OCI-LY7 (cell line): ENCODE data around the gene CD58. TPM values are rescaled to one million over a fixed set of nuclear protein-coding genes. Genes with fewer than 3 reads are reported as not detected.

ENCODE experiments used
- BruUV-seq: library from RNA; stranded (reverse); fragments of 400-500 nt; replicated peaks from 2 replicates; lab custom pipeline; 2021; lab: Mats Ljungman, UMichigan
- CTCF ChIA-PET: fragments of 300-600 bp; sonication (Branson Sonifier 250); formaldehyde crosslinking; loops from one replicate; lab custom pipeline; 2022; ENCODE audit warnings: antibody characterized with exemption; ENCODE audit not compliant: unreplicated experiment; lab: Charles Lee
- POLR2A ChIA-PET: fragments of 300-600 bp; sonication (Branson Sonifier 250); formaldehyde crosslinking; loops from one replicate; lab custom pipeline; 2022; ENCODE audit warnings: antibody characterized with exemption; lab: Charles Lee
- DNase-seq: peaks from one replicate; pipeline ENCODE4 v3.0.0-alpha.2; 2015; ENCODE audit warnings: low spot score
- H2AFZ ChIP-seq: fragments of 200-600 bp; sonication (generic), shearing (Covaris generic); 2 replicates; pipeline ENCODE4 v1.6.1; 2014; ENCODE audit warnings: mild to moderate bottlenecking, antibody characterized with exemption, low read length, moderate library complexity
- H3K27ac ChIP-seq: fragments of 200-600 bp; sonication (generic); 2 replicates; pipeline ENCODE4 v1.5.1; 2014; ENCODE audit warnings: mixed run types, low read depth, mild to moderate bottlenecking, moderate library complexity, low read length, inconsistent platforms; ENCODE audit not compliant: poor library complexity, severe bottlenecking
- H3K36me3 ChIP-seq: fragments of 200-600 bp; sonication (generic); 2 replicates; pipeline ENCODE4 v1.6.1; 2014; ENCODE audit warnings: mild to moderate bottlenecking, antibody characterized with exemption, low read length, moderate library complexity, mixed read lengths; ENCODE audit not compliant: insufficient read depth
- H3K4me1 ChIP-seq: fragments of 200-600 bp; sonication (generic); 2 replicates; pipeline ENCODE4 v1.5.1; 2014; ENCODE audit warnings: mild to moderate bottlenecking, low read length; ENCODE audit not compliant: insufficient read depth, poor library complexity, severe bottlenecking
- H3K4me2 ChIP-seq: fragments of 200-600 bp; sonication (generic); 2 replicates; pipeline ENCODE4 v1.6.1; 2014; ENCODE audit warnings: mild to moderate bottlenecking, low read length
- H3K4me3 ChIP-seq: fragments of 200-600 bp; sonication (generic); 2 replicates; pipeline ENCODE4 v1.5.1; 2014; ENCODE audit warnings: mild to moderate bottlenecking, low read depth, low read length; ENCODE audit not compliant: poor library complexity, severe bottlenecking
- H3K79me2 ChIP-seq: fragments of 200-600 bp; sonication (generic); 2 replicates; pipeline ENCODE4 v1.6.1; 2016; ENCODE audit warnings: low read depth, mild to moderate bottlenecking, low read length, moderate library complexity, mixed read lengths; ENCODE audit not compliant: insufficient read depth
- H3K9me2 ChIP-seq: fragments of 200-600 bp; sonication (generic); 2 replicates; pipeline ENCODE4 v1.6.1; 2016; ENCODE audit warnings: mild to moderate bottlenecking, low read length, mixed read lengths; ENCODE audit not compliant: insufficient read depth
- H3K9me3 ChIP-seq: fragments of 200-600 bp; sonication (generic); 2 replicates; pipeline ENCODE4 v1.6.1; 2014; ENCODE audit warnings: mild to moderate bottlenecking, mixed run types, low read length, mixed read lengths
- H4K20me1 ChIP-seq: fragments of 200-600 bp; sonication (generic); 2 replicates; pipeline ENCODE4 v1.6.1; 2014; ENCODE audit warnings: mild to moderate bottlenecking, antibody characterized with exemption, low read length, moderate library complexity, mixed read lengths; ENCODE audit not compliant: insufficient read depth
- CTCF ChIP-seq: fragments of 200-600 bp; sonication (generic); conservative IDR thresholded peaks from 2 replicates; pipeline ENCODE4 v1.5.1; 2014; ENCODE audit warnings: mild to moderate bottlenecking, antibody characterized with exemption, low read length, moderate library complexity, mixed read lengths
- EZH2phosphoT487 ChIP-seq: fragments of 200-600 bp; sonication (generic); IDR thresholded peaks from 2 replicates; pipeline ENCODE4 v1.6.1; 2018; ENCODE audit warnings: low read depth, borderline replicate concordance, mild to moderate bottlenecking, mixed run types, antibody characterized with exemption, low read length, moderate library complexity, mixed read lengths
- intact Hi-C: fragments of 100-400 bp; cut with micrococcal nuclease; formaldehyde crosslinking; loops from one replicate; pipeline ENCODE4 v1.10.0; 2022; ENCODE audit not compliant: unreplicated experiment
- total RNA-seq, 2 experiments: library from RNA; depleted of rRNA in 1 of 2; stranded (reverse); fragments of >200 nt in 1 of 2; shearing (Covaris generic) in 1 of 2; gene quantifications; 2 replicates each; pipeline ENCODE4 v1.2.3, GENCODE V29; 2014 to 2022

CD58 gene
- total RNA-seq, 2 experiments from 2014 or later, result 3.3 TPM; not detected in 1

- no peak for TF ChIP-seq CTCF
- TF ChIP-seq EZH2phosphoT487, result no peak
- H4K20me1 ChIP-seq, result no peaks in the 10 kb centered on the region
- H3K36me3 ChIP-seq, result no peaks in the 10 kb centered on the region
- intact Hi-C loops, result no loop called here
- POLR2A ChIA-PET, result interaction anchor here (0.5 kb wide), 1 partner anchor 1667 kb away, joined by 3 read pairs; no protein-coding TSS in a partner anchor
- no peak overlapping the region for H3K4me3 ChIP-seq
- H3K9me3 ChIP-seq, result no peaks in the 10 kb centered on the region
- H3K9me2 ChIP-seq, result no peaks in the 10 kb centered on the region
- CTCF ChIA-PET, result no interaction called here
- no peak for DNase-seq
- H3K27ac ChIP-seq, result no peak overlapping the region
- no peak overlapping the region for H3K4me2 ChIP-seq
- no peaks in the 10 kb centered on the region for H3K79me2 ChIP-seq
- no peaks in the 10 kb centered on the region for H3K4me1 ChIP-seq
- no TSS peak for BruUV-seq
- H2AFZ ChIP-seq, result no peak overlapping the region
Measured at GRCh38 chr1:116528329-116529083, 42.3 kb downstream of the CD58 start.

- Histone ChIP-seq H3K79me2 (no peaks in the 10 kb centered on the region), H3K9me3 (no peaks in the 10 kb centered on the region), H3K4me2 (no peak overlapping the region), H3K4me1 (no peaks in the 10 kb centered on the region), H2AFZ (no peak overlapping the region), H3K4me3 (no peak overlapping the region), H3K9me2 (no peaks in the 10 kb centered on the region), H3K36me3 (no peaks in the 10 kb centered on the region), H3K27ac (no peak overlapping the region), H4K20me1 (no peaks in the 10 kb centered on the region)
- TF ChIP-seq EZH2phosphoT487, result no peak
- TF ChIP-seq CTCF, result no peak
- no TSS peak for BruUV-seq
- no peak for DNase-seq
- ChIA-PET CTCF (no interaction called here), POLR2A (no interaction called here)
- intact Hi-C loops, result no loop called here
Measured at GRCh38 chr1:116525440-116525839, 45.4 kb downstream of the CD58 start.

- POLR2A ChIA-PET, result no interaction called here
- no peaks in the 10 kb centered on the region for H3K79me2 ChIP-seq
- H4K20me1 ChIP-seq, result no peaks in the 10 kb centered on the region
- CTCF ChIA-PET, result no interaction called here
- no TSS peak for BruUV-seq
- no peaks in the 10 kb centered on the region for H3K9me3 ChIP-seq
- no peak overlapping the region for H2AFZ ChIP-seq
- no peak overlapping the region for H3K4me3 ChIP-seq
- intact Hi-C loops, result no loop called here
- no peaks in the 10 kb centered on the region for H3K9me2 ChIP-seq
- no peak for DNase-seq
- no peak overlapping the region for H3K27ac ChIP-seq
- H3K4me2 ChIP-seq, result no peak overlapping the region
- no peaks in the 10 kb centered on the region for H3K4me1 ChIP-seq
- TF ChIP-seq EZH2phosphoT487 (no peak), CTCF (no peak)
- no peaks in the 10 kb centered on the region for H3K36me3 ChIP-seq
Measured at GRCh38 chr1:116521186-116521585, 49.6 kb downstream of the CD58 start.
